ENCODE measurements around the gene NFIL3. TPM values are rescaled to one million over a fixed set of nuclear protein-coding genes. Genes with fewer than 3 reads are reported as not detected.
"Not testable (repeated sequence)": the region's sequence is repeated elsewhere in the genome, so short reads cannot be mapped to it uniquely, and the experiment has no call there.

Gene NFIL3
- total RNA-seq: 10 to 100 TPM; 13.9 to 38.6 (median 22.7) TPM

GRCh38 chr9:91423785-91424402 lies at the start of gene NFIL3:
NFIL3 (minus strand) TSS chr9:91423832; CDS start chr9:91410734, 13,098 bp downstream.
- Histone ChIP-seq H3K9me3 (no peaks in the 10 kb centered on the region), H3K36me3 (no peaks in the 10 kb centered on the region), H3K27me3 (no peaks in the 10 kb centered on the region), H3K4me3 (replicated peaks in 1 of 3) (peak within 1 kb of the TSS; percentile 87 to 89 (median 89)), H3K4me1 (peaks cover 14 to 30% of the 10 kb centered on the region in 2 donors), H3K27ac (peak within 1 kb of the TSS; percentile 95 to 99 (median 96))
- TF ChIP-seq, protein P1, sequence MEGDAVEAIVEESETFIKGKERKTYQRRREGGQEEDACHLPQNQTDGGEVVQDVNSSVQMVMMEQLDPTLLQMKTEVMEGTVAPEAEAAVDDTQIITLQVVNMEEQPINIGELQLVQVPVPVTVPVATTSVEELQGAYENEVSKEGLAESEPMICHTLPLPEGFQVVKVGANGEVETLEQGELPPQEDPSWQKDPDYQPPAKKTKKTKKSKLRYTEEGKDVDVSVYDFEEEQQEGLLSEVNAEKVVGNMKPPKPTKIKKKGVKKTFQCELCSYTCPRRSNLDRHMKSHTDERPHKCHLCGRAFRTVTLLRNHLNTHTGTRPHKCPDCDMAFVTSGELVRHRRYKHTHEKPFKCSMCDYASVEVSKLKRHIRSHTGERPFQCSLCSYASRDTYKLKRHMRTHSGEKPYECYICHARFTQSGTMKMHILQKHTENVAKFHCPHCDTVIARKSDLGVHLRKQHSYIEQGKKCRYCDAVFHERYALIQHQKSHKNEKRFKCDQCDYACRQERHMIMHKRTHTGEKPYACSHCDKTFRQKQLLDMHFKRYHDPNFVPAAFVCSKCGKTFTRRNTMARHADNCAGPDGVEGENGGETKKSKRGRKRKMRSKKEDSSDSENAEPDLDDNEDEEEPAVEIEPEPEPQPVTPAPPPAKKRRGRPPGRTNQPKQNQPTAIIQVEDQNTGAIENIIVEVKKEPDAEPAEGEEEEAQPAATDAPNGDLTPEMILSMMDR (IDR thresholded peaks at IDR 0.05): no peak
- TF ChIP-seq POLR2A (IDR thresholded peaks at IDR 0.05): peak; percentile 77 to 87
- WGBS, 2 donors: 0 to 5% methylated on average over 4 to 14 of the region's 92 CpGs
- intact Hi-C loops (cut with DNase I): loop anchor here (10.0 kb wide), 1 partner anchor 229 kb away; no protein-coding TSS in a partner anchor
- DNase-seq: peak; percentile 84

DNA sequence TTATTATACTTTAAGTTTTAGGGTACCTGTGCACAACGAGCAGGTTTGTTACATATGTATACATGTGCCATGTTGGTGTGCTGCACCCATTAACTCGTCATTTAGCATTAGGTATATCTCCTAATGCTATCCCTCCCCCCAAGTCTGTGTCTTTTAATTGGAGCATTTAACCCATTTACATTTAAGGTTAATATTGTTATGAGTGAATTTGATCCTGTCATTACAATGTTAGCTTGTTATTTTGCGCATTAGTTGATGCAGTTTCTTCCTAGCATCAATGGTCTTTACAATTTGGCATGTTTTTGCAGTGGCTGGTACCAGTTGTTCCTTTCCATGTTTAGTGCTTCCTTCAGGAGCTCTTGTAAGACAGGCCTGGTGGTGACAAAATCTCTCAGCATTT lies 47.9 kb upstream of the NFIL3 start:
- H3K36me3 ChIP-seq; intact Hi-C loops (cut with DNase I); DNase-seq; H3K27me3 ChIP-seq; H3K27ac ChIP-seq; H3K9me3 ChIP-seq; H3K4me3 ChIP-seq (replicated peaks in 1 of 3); H3K4me1 ChIP-seq: not testable (repeated sequence)
- WGBS, 2 donors: 94 to 97% methylated on average over 3 of the region's 3 CpGs

DNA sequence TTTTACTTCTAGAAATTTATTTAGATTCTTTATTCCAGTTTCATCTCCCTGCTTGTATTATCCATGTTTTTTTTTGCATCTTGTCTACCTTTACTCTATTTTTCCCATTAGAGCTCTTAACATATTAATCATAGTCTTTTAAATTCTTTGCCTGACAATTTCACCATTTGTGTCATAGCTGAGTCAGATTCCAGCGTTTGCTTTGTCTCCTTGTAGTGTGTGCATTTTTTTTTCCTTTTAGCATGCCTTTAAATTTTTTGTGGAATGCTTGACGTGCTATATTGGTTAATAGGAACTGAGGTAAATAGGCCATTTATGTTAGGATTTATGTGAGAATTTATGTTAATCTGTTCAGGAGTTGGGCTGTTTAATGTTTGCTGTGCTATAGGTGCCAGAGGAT lies 41.8 kb upstream of the NFIL3 start:
- Histone ChIP-seq H3K4me1 (no peaks in the 10 kb centered on the region), H3K27ac (no peak overlapping the region), H3K36me3 (no peaks in the 10 kb centered on the region), H3K9me3 (no peaks in the 10 kb centered on the region), H3K4me3 (replicated peaks in 1 of 3) (no peak overlapping the region), H3K27me3 (no peaks in the 10 kb centered on the region)
- WGBS, 2 donors: 86 to 93% methylated on average over 2 of the region's 2 CpGs
- TF ChIP-seq, protein P1 (IDR thresholded peaks at IDR 0.05): no peak
- no peak for TF ChIP-seq POLR2A (IDR thresholded peaks at IDR 0.05)
- no peak for DNase-seq
- intact Hi-C loops (cut with DNase I): no loop called here

- no peaks in the 10 kb centered on the region for H3K9me3 ChIP-seq
- no peaks in the 10 kb centered on the region for H3K27me3 ChIP-seq
- no peak for TF ChIP-seq POLR2A (IDR thresholded peaks at IDR 0.05)
- TF ChIP-seq, protein P1 (IDR thresholded peaks at IDR 0.05): no peak
- H3K27ac ChIP-seq: no peak overlapping the region
- no peak overlapping the region for H3K4me3 ChIP-seq (replicated peaks in 1 of 3)
- no peaks in the 10 kb centered on the region for H3K4me1 ChIP-seq
- 85 to 96% methylated on average over 2 of the region's 2 CpGs for WGBS, 2 donors
- no peaks in the 10 kb centered on the region for H3K36me3 ChIP-seq
- no peak for DNase-seq
- intact Hi-C loops (cut with DNase I): no loop called here
Measured at GRCh38 chr9:91458906-91459305, 35.3 kb upstream of the NFIL3 start.

DNA sequence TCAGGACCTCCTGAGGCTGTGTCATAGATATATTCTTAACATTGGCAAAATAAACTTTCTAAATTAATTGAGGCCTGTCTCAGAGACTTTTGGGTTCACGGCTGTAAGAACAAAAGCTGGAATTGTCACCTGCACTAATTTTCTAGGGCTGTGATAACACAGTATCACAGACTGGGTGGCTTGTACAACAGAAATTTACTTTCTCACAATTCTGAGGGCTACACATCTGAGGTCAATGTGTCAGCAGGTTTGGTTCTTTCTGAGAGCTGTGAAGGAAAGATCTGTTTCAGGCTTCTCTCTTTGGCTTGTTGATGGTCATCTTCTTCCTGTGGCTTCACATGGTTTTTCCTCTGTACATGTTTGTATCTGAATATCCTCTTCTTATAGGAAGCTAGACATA lies 29.2 kb upstream of the NFIL3 start:
- Histone ChIP-seq H3K4me3 (replicated peaks in 1 of 3) (no peak overlapping the region), H3K36me3 (no peaks in the 10 kb centered on the region), H3K27me3 (no peaks in the 10 kb centered on the region), H3K27ac (no peak overlapping the region), H3K4me1 (no peaks in the 10 kb centered on the region), H3K9me3 (no peaks in the 10 kb centered on the region)
- intact Hi-C loops (cut with DNase I): no loop called here
- 89 to 90% methylated on average over 1 of the region's 1 CpG for WGBS, 2 donors
- no peak for DNase-seq
- no peak for TF ChIP-seq POLR2A (IDR thresholded peaks at IDR 0.05)

DNA sequence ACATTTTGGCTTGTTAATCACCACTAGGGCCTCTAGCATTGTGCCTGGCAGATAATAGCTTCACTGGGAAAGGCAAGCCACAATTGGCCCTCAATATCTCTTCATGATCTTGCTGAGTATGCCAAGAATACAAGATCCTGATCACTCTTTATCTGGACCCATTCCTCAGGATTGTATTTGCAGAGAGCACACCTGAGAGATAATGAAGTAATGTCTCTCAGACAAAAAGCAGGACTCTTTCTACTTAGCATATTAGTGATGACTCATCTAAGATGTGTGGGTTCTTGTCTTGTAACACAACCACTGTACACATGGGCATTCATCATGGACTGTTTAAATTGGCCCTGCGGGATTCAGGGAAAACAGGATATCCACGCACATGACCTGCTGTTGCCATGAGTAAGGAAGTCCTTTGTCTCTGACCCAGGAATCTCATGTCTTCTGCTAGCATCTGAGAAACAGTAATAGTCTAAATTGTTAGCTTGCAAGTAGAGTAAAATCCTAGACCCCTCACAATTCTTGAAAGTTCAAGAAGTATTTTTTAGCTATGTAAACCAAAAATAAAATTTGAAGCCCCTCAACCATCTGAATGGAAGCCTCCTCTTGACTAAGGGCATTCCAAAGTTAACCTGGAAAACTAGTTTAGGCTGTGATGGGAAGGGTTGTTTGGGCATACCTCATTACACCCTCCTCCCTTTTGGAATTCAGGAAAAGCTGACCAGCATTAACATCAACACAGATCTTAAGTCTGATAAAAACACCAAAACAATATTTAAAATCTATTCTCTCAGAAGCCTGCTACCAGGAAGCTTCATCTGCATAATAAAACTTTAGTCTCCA lies 28.0 kb upstream of the NFIL3 start:
- TF ChIP-seq, protein P1 (IDR thresholded peaks at IDR 0.05): no peak
- TF ChIP-seq POLR2A (IDR thresholded peaks at IDR 0.05): no peak
- H3K4me1 ChIP-seq: no peaks in the 10 kb centered on the region

More for the DNA sequence above, 28.0 kb upstream of the NFIL3 start:
- DNase-seq: no peak
- intact Hi-C loops (cut with DNase I): no loop called here
- 83 to 100% methylated on average over 2 of the region's 2 CpGs for WGBS, 2 donors
- no peak overlapping the region for H3K4me3 ChIP-seq (replicated peaks in 1 of 3)
- no peaks in the 10 kb centered on the region for H3K36me3 ChIP-seq
- no peaks in the 10 kb centered on the region for H3K27me3 ChIP-seq
- no peaks in the 10 kb centered on the region for H3K9me3 ChIP-seq
- H3K27ac ChIP-seq: no peak overlapping the region
